ENCODE measurements around the gene NUMA1.

DNA sequence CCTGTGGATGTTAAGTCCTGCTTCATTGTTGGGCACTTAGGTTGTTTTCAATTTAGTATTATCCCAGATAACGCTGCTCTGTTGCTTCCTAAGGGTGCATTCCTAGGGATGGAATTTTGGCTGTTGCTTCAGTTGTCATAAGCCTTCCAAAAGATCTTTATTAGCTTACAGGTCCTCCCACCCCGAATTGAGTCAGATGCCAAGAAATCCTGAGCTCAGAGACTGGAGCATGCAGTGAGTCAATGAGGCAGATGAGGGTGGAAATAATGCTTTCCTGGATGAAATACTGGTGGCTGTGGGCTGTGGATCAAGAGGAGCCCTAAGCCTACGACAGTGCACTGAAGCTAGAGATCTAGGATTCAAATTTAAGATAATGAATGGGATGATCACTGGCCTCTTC lies 92.3 kb downstream of the NUMA1 start:
- TF ChIP-seq, protein P1, sequence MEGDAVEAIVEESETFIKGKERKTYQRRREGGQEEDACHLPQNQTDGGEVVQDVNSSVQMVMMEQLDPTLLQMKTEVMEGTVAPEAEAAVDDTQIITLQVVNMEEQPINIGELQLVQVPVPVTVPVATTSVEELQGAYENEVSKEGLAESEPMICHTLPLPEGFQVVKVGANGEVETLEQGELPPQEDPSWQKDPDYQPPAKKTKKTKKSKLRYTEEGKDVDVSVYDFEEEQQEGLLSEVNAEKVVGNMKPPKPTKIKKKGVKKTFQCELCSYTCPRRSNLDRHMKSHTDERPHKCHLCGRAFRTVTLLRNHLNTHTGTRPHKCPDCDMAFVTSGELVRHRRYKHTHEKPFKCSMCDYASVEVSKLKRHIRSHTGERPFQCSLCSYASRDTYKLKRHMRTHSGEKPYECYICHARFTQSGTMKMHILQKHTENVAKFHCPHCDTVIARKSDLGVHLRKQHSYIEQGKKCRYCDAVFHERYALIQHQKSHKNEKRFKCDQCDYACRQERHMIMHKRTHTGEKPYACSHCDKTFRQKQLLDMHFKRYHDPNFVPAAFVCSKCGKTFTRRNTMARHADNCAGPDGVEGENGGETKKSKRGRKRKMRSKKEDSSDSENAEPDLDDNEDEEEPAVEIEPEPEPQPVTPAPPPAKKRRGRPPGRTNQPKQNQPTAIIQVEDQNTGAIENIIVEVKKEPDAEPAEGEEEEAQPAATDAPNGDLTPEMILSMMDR (IDR thresholded peaks at IDR 0.05 in 4 of 5, conservative IDR thresholded peaks at IDR 0.05 in 1 of 5), result no peak
- TF ChIP-seq POLR2A (IDR thresholded peaks at IDR 0.05), result no peak

All from gastrocnemius medialis (tissue), 4 donors.